Measurements from ENCODE around the gene KIR3DL2. TPM values are rescaled to one million over a fixed set of nuclear protein-coding genes. Genes with fewer than 3 reads are reported as not detected.
"Not testable (repeated sequence)": the region's sequence is repeated elsewhere in the genome, so short reads cannot be mapped to it uniquely, and the experiment has no call there.

The KIR3DL2 gene
- polyA plus RNA-seq, 6 donors from 2014 or later = 0.25 to 0.39 TPM; not detected in 4

GRCh38 chr19:54905803-54906511 lies 55.7 kb downstream of the KIR3DL2 start, which contains the start of gene NCR1:
Gene NCR1, plus strand, starts transcription at chr19:54906148. Its CDS starts 40 bp downstream, at chr19:54906188.
- no peak for ATAC-seq (ENCODE audit: low read depth in 2 of 2)
- Mint-ChIP-seq H3K27ac (no peak within 1 kb of the TSS), H3K36me3 (no peaks in the 10 kb centered on the region), H3K4me3 (no peak within 1 kb of the TSS), H3K4me1 (peaks cover 0 to 5% (median 0%) of the 10 kb centered on the region in 3 donors), H3K9me3 (peaks cover 0 to 2% (median 0%) of the 10 kb centered on the region in 7 donors), H3K27me3 (peaks cover 9 to 19% (median 18%) of the 10 kb centered on the region in 3 donors)
- no peak for DNase-seq

GRCh38 chr19:54906819-54907218 lies 56.6 kb downstream of the KIR3DL2 start:
- Mint-ChIP-seq H3K27ac (no peak overlapping the region), H3K36me3 (no peaks in the 10 kb centered on the region), H3K4me3 (no peak overlapping the region), H3K9me3 (peaks cover 0 to 2% (median 0%) of the 10 kb centered on the region in 7 donors), H3K4me1 (peaks cover 0 to 5% (median 0%) of the 10 kb centered on the region in 3 donors), H3K27me3 (peaks cover 15 to 19% (median 19%) of the 10 kb centered on the region in 3 donors)
- no peak for ATAC-seq (ENCODE audit: low read depth in 2 of 2)
- no peak for DNase-seq

GRCh38 chr19:54907899-54908298 lies 57.7 kb downstream of the KIR3DL2 start:
- H3K36me3 Mint-ChIP-seq; H3K9me3 Mint-ChIP-seq; DNase-seq; H3K27ac Mint-ChIP-seq; ATAC-seq (ENCODE audit: low read depth in 2 of 2); H3K4me3 Mint-ChIP-seq; H3K4me1 Mint-ChIP-seq: not testable (repeated sequence)
- peaks cover 19 to 26% (median 22%) of the 10 kb centered on the region in 3 donors for H3K27me3 Mint-ChIP-seq

Other genes starting within 250 kb of the KIR3DL2 start
- gene LILRB1, start 220.0 kb upstream of the KIR3DL2 start, polyA plus RNA-seq (ENCODE audit: low read depth in 6 of 6) = 10 to 100 TPM; 23.7 to 35.7 (median 27.9) TPM
- gene LILRB4, start 187.5 kb upstream of the KIR3DL2 start, polyA plus RNA-seq (ENCODE audit: low read depth in 6 of 6) = under 1 TPM in 2 of 6 donors, not detected in 4; 0.16 to 0.48 TPM
- gene KIR3DL3, start 126.0 kb upstream of the KIR3DL2 start, polyA plus RNA-seq (ENCODE audit: low read depth in 6 of 6) = not detected
- gene KIR2DL3, start 111.9 kb upstream of the KIR3DL2 start, polyA plus RNA-seq (ENCODE audit: low read depth in 6 of 6) = not detected
- gene KIR2DL1, start 80.7 kb upstream of the KIR3DL2 start, polyA plus RNA-seq (ENCODE audit: low read depth in 6 of 6) = not detected
- not detected for gene KIR2DL4, start 46.8 kb upstream of the KIR3DL2 start, polyA plus RNA-seq (ENCODE audit: low read depth in 6 of 6)
- gene KIR3DL1, start 34.0 kb upstream of the KIR3DL2 start, polyA plus RNA-seq (ENCODE audit: low read depth in 6 of 6) = under 1 TPM in 2 of 6 donors, not detected in 4; 0.26 to 0.53 TPM
- not detected for gene KIR2DS4, start 17.8 kb upstream of the KIR3DL2 start, polyA plus RNA-seq (ENCODE audit: low read depth in 6 of 6)
- 1 to 10 TPM in 2 of 6 donors, under 1 TPM in 1, not detected in 3; 0.63 to 5.4 (median 1.1) TPM for gene FCAR, start 23.8 kb downstream of the KIR3DL2 start, polyA plus RNA-seq (ENCODE audit: low read depth in 6 of 6)
- gene NCR1, start 55.7 kb downstream of the KIR3DL2 start, polyA plus RNA-seq (ENCODE audit: low read depth in 6 of 6) = not detected
- gene NLRP7, start 97.1 kb downstream of the KIR3DL2 start, polyA plus RNA-seq (ENCODE audit: low read depth in 6 of 6) = not detected
- gene NLRP2, start 115.9 kb downstream of the KIR3DL2 start, polyA plus RNA-seq (ENCODE audit: low read depth in 6 of 6) = 1 to 10 TPM in 3 of 6 donors, under 1 TPM in 2, not detected in 1; 0.52 to 5.9 (median 1.2) TPM
- gene GP6, start 187.8 kb downstream of the KIR3DL2 start, polyA plus RNA-seq (ENCODE audit: low read depth in 6 of 6) = 1 to 10 TPM in 1 of 6 donors, under 1 TPM in 4, not detected in 1; 0.13 to 2.1 (median 0.47) TPM
- gene RDH13, start 212.7 kb downstream of the KIR3DL2 start, polyA plus RNA-seq (ENCODE audit: low read depth in 6 of 6) = 10 to 100 TPM in 1 of 6 donors, 1 to 10 TPM in 5; 2.7 to 20.4 (median 8.4) TPM
- gene EPS8L1, start 225.4 kb downstream of the KIR3DL2 start, polyA plus RNA-seq (ENCODE audit: low read depth in 6 of 6) = not detected

All from naive B cell (primary cell).